HG03520 (cell line): ENCODE results near the gene DIS3L2.

ENCODE experiments used
- ATAC-seq: cut with Tn5 transposase; IDR thresholded peaks from one replicate; pipeline ENCODE4 v1.9.1; 2021; ENCODE audit warnings: mild to moderate bottlenecking, moderate library complexity; ENCODE audit not compliant: unreplicated experiment

Gene DIS3L2

DNA sequence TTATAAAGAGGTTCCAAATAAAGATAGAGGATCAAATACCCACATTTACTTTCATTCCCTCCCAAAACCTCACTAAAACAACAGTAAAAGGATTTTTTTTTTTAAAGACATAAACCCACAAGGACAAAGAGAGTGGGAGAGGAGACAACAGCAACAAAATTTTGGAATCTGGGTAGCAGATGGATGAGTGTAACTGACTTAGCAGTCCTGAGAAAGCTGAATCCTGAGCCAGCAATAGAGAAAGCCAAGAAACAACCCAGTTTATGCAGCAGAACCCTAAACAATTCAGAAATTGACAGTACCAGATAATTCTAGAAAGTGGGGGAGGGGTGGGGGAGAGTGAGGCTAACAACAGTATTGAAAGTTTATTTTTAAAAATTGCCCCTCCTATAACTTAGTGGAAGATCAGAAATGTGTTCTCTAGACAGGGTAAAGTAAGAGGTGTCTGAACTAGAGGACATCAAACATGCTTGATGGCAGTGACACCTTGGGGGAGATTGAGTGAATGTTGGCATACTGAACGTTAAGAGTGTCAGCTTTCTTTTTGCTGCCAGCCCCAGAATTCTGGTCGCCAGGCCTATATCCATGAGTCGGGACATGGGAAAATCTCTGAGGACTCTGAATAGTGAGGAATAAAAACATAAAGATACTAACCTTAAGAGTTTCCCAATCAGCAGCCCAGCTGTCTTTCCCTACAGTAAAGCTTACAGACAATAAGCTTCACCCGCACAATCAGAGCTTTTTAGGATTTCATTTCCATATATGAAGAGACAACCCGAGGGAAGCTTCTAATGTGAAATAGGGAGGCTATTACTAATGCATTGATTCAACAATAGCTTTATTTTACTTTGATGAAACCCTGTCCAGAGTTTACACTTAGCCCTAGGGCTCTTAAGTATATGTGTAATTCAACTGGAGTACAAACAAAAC lies 289.0 kb downstream of the DIS3L2 start:
- no peak for ATAC-seq

GRCh38 chr2:232255033-232255432 lies 293.5 kb downstream of the DIS3L2 start:
- no peak for ATAC-seq

DNA sequence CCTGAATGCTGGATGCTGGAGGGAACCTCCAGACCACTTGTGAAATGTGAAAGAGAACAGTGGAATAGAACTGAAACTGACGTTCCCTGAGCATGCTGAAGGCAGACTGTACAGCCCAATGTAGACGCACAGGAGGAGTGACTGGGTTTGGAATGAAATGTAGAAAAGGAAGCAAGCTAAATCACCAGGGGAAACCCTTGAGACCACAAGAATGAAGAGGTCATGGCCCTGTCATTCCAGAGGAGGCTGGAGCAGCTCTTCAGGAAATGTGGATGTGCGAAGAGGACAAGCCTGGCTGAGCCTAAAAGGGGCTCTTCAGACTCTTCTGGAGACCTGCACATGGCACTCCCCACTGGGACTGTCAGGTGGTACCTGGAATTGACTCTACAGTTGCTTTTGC lies 298.6 kb downstream of the DIS3L2 start:
- no peak for ATAC-seq

DNA sequence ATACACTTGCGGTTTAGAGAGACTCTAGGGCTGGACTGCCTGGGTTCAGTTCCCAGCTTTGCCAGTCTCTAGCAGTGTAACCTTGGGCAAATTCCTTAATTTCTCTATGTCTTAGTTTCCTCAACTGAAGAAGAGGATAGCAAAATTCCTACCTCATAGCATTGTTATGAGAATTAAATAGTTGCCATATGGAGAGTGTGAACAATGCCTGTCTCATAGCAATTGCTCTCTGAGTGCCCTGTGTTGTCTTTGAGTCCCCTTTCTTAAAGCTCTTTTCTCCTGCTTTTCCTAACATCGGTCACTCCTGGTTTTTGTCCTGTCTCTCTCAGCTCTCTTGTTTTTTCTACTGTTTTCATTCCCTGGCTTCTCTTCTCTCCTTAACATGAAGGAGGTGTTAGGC lies 300.3 kb downstream of the DIS3L2 start:
- ATAC-seq, result no peak

DNA sequence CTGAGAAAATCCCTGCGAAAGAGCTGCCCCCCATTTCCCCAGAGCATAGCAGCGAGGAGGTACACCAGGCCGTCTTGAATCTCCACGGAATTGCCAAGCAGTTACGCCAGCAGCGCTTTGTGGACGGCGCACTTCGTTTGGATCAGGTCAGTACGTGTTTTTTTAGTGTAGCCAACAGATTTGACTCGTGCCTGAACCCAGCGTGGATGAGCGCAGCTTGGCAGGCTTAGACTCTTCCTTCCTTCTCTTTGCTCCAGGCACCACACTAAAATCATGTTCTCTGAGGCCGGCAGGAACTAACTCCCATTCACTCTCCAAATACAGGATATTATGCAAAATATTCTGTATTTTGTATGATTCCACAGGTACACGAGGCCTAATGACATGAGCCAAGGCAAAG lies 301.8 kb downstream of the DIS3L2 start:
- no peak for ATAC-seq

DNA sequence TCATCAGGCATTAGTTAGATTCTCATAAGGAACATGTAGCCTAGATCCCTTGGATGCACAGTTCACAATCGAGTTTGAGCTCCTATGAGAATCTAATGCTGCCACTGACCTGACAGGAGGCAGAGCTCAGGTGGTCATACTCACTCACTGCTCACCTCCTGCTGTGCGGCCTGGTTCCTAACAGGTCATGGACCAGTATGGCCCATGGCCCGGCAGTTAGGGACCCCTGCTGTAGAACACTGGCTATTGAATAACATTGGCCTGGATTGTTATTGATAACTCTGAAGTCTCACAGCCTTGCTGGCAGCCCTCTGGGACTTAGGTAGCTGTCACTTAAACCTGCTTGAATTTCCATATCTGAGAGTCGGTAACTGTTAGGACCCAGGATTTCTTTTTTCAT lies 302.6 kb downstream of the DIS3L2 start:
- ATAC-seq, result no peak

GRCh38 chr2:232265329-232265728 lies 303.8 kb downstream of the DIS3L2 start:
- ATAC-seq, result no peak

GRCh38 chr2:232268636-232269165 lies 307.2 kb downstream of the DIS3L2 start:
- no peak for ATAC-seq

- ATAC-seq, result no peak
Observed at GRCh38 chr2:232269867-232270266, 308.4 kb downstream of the DIS3L2 start.

GRCh38 chr2:232273903-232274643 lies 312.6 kb downstream of the DIS3L2 start:
- no peak for ATAC-seq

DNA sequence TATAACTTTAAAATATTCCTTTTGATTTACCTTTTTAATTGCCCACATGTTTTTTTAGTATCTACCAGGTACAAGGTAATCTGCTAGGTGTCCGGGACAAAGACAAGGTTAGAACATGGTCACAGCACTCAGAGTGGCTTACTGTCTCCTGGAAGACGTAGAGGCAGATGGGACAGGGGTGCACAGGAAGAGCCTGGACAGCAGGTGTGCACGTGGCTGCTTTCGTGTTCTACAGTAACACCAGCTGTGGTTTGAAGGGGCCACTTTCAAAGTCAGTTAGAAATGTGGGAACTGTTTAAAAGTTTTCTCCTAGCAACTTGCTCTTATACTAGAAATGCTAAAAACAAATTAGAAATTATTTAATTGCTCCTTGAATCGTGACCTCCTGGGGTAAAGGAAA lies 314.2 kb downstream of the DIS3L2 start:
- ATAC-seq, result no peak

GRCh38 chr2:232276084-232276732 lies 314.7 kb downstream of the DIS3L2 start:
- no peak for ATAC-seq

GRCh38 chr2:232276733-232277313 lies 315.3 kb downstream of the DIS3L2 start:
- no peak for ATAC-seq

DNA sequence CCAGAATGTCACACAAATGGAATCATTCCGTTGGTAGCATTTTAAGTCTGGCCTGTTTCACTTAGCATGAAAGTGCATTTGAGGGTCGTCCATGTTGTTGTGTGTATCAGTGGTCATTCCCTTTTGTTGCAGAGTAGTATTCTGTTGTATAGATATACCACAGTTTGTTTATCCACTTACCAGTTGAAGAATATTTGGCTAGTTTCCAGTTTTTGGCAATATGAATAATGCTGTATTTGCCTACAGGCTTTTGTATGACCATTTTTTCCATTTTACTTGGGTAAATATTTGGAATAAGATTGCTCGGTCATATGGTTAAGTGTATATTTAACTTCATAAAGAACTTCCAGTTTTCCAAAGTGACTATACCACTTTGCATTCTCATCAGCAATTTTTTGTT lies 317.0 kb downstream of the DIS3L2 start:
- ATAC-seq, result no peak

- no peak for ATAC-seq
Observed at GRCh38 chr2:232280341-232280740, 318.8 kb downstream of the DIS3L2 start.

- no peak for ATAC-seq
Observed at GRCh38 chr2:232281858-232282507, 320.5 kb downstream of the DIS3L2 start.

DNA sequence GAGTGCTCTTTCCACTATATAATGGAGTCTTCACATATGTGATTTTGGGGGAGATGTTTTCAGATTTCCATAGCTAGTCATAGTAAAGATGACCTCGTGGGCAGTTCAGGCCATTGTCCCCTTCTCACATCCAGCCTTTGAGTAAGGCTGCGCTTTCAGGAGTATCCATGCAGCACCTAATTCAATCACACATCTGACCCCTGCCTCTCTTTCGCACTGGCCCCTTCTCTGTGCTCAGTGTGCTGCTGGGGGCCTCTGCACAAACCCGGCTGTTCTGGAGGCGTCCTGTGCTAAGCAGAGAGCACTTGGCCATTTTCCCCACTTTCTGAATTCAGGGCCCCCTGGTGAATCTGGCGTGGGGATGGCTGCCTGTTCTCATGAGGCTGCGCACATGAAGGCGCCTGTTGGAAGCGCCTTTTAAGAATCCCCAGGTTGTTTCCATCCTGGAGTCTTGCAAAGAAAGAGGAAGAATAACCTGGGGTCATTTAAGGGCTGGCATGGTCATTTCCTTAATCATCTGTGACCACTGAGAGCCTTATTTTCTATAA lies 321.1 kb downstream of the DIS3L2 start:
- no peak for ATAC-seq

GRCh38 chr2:232286001-232286868 lies 324.7 kb downstream of the DIS3L2 start:
- no peak for ATAC-seq

GRCh38 chr2:232287316-232287715 lies 325.8 kb downstream of the DIS3L2 start:
- ATAC-seq, result no peak
